GM12873 (cell line): ENCODE data around the gene PANK4.

Experiments used
- TF ChIP-seq, protein P1 (sequence below): IDR thresholded peaks from 2 replicates; pipeline ENCODE4 v1.5.1; 2012; ENCODE audit warnings: low read depth, mild to moderate bottlenecking, moderate library complexity, low read length, control low read depth; ENCODE audit not compliant: insufficient read depth; ENCODE audit errors: missing control alignments

The PANK4 gene

DNA sequence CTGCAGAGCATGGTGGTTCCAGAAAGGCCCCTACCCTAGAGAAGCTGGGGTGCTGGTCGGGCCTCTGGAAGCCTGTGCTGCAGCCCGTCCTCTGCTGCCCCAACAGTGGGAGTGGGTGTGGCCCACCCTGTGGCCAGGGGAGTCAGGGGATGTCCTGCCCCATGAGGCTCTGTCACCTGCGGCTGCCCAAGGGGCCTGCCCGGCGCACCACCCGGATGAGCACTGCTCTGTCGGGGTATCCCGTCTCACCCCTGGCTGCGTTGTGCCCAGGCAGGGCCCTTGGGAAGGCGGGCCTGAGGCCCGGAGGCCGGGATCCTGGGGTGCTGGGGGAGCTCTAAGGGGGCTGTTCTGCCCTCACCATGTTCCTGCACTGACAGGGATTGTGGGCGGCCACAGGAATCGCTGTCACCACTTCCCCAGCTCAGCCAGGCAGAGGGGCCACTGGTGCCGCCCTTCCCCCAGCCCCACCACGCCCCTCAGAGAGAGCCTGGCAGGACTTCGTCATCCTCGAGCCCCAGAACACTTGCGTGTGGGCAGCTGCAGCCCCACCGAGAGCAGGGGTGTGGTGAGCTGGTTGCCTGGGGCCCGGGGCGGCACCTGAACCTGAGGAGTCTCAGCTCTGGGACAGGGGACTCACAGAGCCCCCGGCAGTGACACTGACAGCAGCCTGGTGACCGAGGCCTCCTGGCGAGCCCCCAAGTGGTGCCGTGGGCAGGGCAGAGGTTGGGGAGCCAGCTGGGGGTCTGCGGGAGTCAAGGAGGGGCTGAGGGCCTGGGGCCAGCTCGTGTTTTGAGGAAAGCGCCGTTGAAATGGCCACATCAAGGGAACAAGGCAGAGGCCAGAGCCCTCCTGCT, 20.2 kb downstream of the PANK4 start:
- TF ChIP-seq, protein P1, sequence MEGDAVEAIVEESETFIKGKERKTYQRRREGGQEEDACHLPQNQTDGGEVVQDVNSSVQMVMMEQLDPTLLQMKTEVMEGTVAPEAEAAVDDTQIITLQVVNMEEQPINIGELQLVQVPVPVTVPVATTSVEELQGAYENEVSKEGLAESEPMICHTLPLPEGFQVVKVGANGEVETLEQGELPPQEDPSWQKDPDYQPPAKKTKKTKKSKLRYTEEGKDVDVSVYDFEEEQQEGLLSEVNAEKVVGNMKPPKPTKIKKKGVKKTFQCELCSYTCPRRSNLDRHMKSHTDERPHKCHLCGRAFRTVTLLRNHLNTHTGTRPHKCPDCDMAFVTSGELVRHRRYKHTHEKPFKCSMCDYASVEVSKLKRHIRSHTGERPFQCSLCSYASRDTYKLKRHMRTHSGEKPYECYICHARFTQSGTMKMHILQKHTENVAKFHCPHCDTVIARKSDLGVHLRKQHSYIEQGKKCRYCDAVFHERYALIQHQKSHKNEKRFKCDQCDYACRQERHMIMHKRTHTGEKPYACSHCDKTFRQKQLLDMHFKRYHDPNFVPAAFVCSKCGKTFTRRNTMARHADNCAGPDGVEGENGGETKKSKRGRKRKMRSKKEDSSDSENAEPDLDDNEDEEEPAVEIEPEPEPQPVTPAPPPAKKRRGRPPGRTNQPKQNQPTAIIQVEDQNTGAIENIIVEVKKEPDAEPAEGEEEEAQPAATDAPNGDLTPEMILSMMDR, result no peak

DNA sequence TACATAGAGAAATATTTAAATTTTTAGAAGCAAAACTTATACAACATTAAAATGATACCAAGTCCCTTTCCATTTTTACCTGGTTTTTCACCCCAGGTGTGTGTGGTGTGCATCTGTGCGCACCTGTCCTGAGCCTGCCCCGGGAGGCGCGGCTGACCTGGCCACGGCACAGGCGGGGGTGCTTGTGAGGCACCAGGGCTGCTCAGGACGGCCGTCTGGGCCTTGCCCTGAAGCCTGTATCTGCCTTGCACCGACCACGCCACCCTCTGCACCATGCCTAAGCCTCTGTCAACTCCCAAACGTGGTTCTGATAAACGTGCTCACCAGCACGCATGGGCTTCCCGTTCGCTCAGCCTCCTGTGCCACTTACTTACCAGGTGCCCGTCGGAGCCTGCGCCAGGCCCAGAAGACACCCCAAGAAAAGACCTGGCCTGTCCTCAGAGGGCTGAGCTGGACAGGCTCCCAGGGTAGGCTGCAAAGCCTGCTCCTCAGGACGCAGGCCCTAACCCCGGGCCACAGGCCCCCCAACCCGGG, 20.9 kb downstream of the PANK4 start:
- TF ChIP-seq, protein P1, result no peak

DNA sequence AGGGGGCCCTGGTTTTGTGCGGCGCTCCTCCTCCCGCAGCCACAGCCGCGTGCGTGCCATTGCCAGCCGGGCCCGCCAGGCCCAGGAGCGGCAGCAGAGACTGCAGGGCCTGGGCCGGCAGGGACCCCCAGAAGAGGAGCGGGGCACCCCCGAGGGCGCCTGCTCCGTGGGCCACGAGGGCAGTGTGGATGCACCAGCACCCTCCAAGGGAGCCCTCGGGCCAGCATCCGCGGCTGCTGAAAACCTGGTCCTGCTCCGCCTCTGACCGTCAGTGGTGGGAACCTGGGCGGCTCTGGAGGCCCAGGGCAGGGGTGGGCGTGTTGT, 21.5 kb downstream of the PANK4 start:
- TF ChIP-seq, protein P1, result no peak

- TF ChIP-seq, protein P1, result no peak
Observed at GRCh38 chr1:2504225-2504948, 22.0 kb downstream of the PANK4 start.

GRCh38 chr1:2503554-2504224, 22.7 kb downstream of the PANK4 start:
- TF ChIP-seq, protein P1, result no peak

DNA sequence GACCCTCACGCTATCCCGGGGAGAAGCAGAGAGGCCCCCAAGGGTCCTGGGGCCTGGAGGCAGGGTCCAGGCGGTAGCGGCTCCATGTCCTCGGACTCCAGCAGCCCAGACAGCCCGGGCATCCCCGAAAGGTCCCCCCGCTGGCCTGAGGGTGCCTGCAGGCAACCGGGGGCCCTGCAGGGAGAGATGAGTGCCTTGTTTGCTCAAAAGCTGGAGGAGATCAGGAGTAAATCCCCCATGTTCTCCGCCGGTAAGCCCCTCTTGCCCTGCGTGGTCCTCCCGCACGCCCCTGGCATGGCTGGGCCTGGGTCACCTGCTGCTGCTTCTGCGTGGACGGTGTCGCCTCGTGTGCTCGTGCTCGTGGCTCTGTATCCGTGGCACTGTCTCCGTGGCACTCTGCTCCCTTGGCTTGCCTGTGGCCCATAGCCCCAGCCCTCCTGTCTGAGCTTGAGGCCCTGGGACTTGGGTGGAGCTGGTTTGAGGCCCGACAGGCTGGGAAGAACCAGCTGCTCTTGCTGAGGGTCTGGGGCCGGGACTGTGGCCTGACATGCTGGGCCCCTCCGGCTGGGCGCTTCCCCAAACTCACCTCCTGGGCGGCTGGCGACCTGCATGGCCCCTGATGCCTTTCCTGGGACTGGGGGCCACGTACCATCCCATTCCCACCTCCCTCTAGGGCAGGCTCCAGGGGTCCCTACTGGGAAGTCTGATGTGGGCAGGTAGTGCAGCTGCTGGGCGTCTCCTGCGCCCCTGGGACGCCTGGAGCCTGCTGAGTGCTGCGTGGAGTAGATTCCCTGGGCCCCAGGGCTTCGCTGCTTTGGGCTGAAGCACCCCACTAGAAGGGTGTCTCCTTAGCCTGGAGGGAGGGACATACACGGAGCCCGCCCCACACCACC, 23.5 kb downstream of the PANK4 start:
- TF ChIP-seq, protein P1, result no peak
